HCT116 (cell line): ENCODE data around the gene OPN5. TPM values are rescaled to one million over a fixed set of nuclear protein-coding genes. Genes with fewer than 3 reads are reported as not detected.

Experiments
- ATAC-seq: fragments of 200-7000 bp; cut with Tn5 transposase; 2 replicates; pipeline ENCODE4 v1.9.1; 2020; ENCODE audit warnings: mild to moderate bottlenecking, moderate library complexity
- BruUV-seq: library from RNA; stranded (reverse); fragments of 400-500 nt; replicated peaks from 2 replicates; lab custom pipeline; 2021; lab: Mats Ljungman, UMichigan
- CTCF ChIA-PET: fragments of 300-600 bp; sonication (Branson Sonifier 250); formaldehyde crosslinking; loops from one replicate; lab custom pipeline; 2021; ENCODE audit warnings: antibody characterized with exemption; lab: Charles Lee
- POLR2A ChIA-PET: fragments of 300-600, 350-600 bp; sonication (Branson Sonifier 250); formaldehyde crosslinking; loops from one replicate; lab custom pipeline; 2021; ENCODE audit warnings: antibody characterized with exemption; lab: Charles Lee
- RAD21 ChIA-PET, 2 experiments: fragments of 300-600 bp; sonication (Branson Sonifier 250); formaldehyde crosslinking; loops; one replicate each; lab custom pipeline; 2023; ENCODE audit warnings: low total read pairs in 2 of 2; ENCODE audit not compliant: uncharacterized antibody in 2 of 2, unreplicated experiment in 2 of 2, low non-redundant PET in 1 of 2; lab: Charles Lee
- DNase-seq: peaks from one replicate; pipeline ENCODE4 v3.0.0-alpha.2; 2010; ENCODE audit warnings: low read depth, low spot score
- H2AFZ ChIP-seq: fragments of 200-600 bp; shearing (Covaris generic), sonication (generic); 2 replicates; pipeline ENCODE4 v1.6.1; 2017; ENCODE audit warnings: low read depth, mixed run types, mixed read lengths, antibody characterized with exemption, low read length; ENCODE audit not compliant: poor library complexity, severe bottlenecking
- H3K27ac ChIP-seq: 2 replicates; pipeline ENCODE4 v1.5.1; 2012; ENCODE audit warnings: low read depth, low read length
- H3K27me3 ChIP-seq: fragments of 200-600 bp; sonication (generic); 2 replicates; pipeline ENCODE4 v1.6.1; 2016; ENCODE audit warnings: mixed run types, low read length, mixed read lengths; ENCODE audit not compliant: insufficient read depth
- H3K36me3 ChIP-seq, 2 experiments: fragments of 200-500 bp in 1 of 2; fragments of 200-600 bp in 1 of 2; sonication (Bioruptor generic) in 1 of 2; sonication (generic) in 1 of 2; 2 replicates each; pipeline versions ENCODE4 v1.5.1 to v1.6.1; 2014 to 2016; ENCODE audit warnings: low read length in 2 of 2, inconsistent platforms in 1 of 2, mixed read lengths in 1 of 2, mixed run types in 1 of 2; ENCODE audit not compliant: insufficient read depth in 2 of 2, control insufficient read depth in 1 of 2
- H3K4me1 ChIP-seq, 2 experiments: fragments of 200-600 bp in 1 of 2; sonication (generic) in 1 of 2; 2 replicates each; pipeline versions ENCODE4 v1.5.1 to v1.6.1; 2012 to 2017; ENCODE audit warnings: low read length in 2 of 2, inconsistent platforms in 1 of 2, mild to moderate bottlenecking in 1 of 2, mixed read lengths in 1 of 2, mixed run types in 1 of 2, moderate library complexity in 1 of 2; ENCODE audit not compliant: insufficient read depth in 2 of 2, control insufficient read depth in 1 of 2
- H3K4me2 ChIP-seq: fragments of 200-600 bp; sonication (generic); 2 replicates; pipeline ENCODE4 v1.6.1; 2017; ENCODE audit warnings: mixed run types, low read length, mixed read lengths
- H3K4me3 ChIP-seq, 2 experiments: fragments of 200-600 bp in 1 of 2; sonication (generic) in 1 of 2; replicated peaks in 1 of 2; 2 replicates each; pipeline ENCODE4 v1.5.1; 2011 to 2016; ENCODE audit warnings: low read length in 2 of 2, control low read depth in 1 of 2, low read depth in 1 of 2, mild to moderate bottlenecking in 1 of 2, mixed read lengths in 1 of 2, mixed run types in 1 of 2
- H3K79me2 ChIP-seq: fragments of 200-600 bp; sonication (generic); 2 replicates; pipeline ENCODE4 v1.6.1; 2017; ENCODE audit warnings: mild to moderate bottlenecking, mixed run types, low read length, moderate library complexity, mixed read lengths; ENCODE audit not compliant: insufficient read depth
- H3K9ac ChIP-seq: fragments of 200-600 bp; sonication (generic); 2 replicates; pipeline ENCODE4 v1.6.1; 2016; ENCODE audit warnings: low read length, mixed read lengths
- H3K9me2 ChIP-seq: fragments of 200-600 bp; sonication (generic), shearing (Covaris generic); 2 replicates; pipeline ENCODE4 v1.6.1; 2017; ENCODE audit warnings: mixed run types, mild to moderate bottlenecking, moderate library complexity; ENCODE audit not compliant: insufficient read depth
- H3K9me3 ChIP-seq, 2 experiments: fragments of 200-500 bp in 1 of 2; fragments of 200-600 bp in 1 of 2; sonication (Bioruptor generic) in 1 of 2; sonication (generic) in 1 of 2; 2 replicates each; pipeline ENCODE4 v1.6.1; 2014 to 2017; ENCODE audit warnings: low read length in 2 of 2, mixed read lengths in 2 of 2, inconsistent platforms in 1 of 2, low read depth in 1 of 2, mild to moderate bottlenecking in 1 of 2, mixed run types in 1 of 2, moderate library complexity in 1 of 2; ENCODE audit not compliant: control insufficient read depth in 1 of 2, insufficient read depth in 1 of 2
- H4K20me1 ChIP-seq: fragments of 200-600 bp; sonication (generic), shearing (Covaris generic); 2 replicates; pipeline ENCODE4 v1.6.1; 2017; ENCODE audit warnings: mixed run types, mild to moderate bottlenecking, moderate library complexity; ENCODE audit not compliant: insufficient read depth
- EGR1 ChIP-seq: IDR thresholded peaks from 2 replicates; pipeline ENCODE4 v1.6.1; 2012; ENCODE audit warnings: low read depth
- ELF1 ChIP-seq: IDR thresholded peaks from 2 replicates; pipeline ENCODE4 v1.6.1; 2012; ENCODE audit warnings: low read depth, borderline replicate concordance
- EZH2 ChIP-seq: fragments of 200-600 bp; sonication (generic); IDR thresholded peaks from 2 replicates; pipeline ENCODE4 v1.6.1; 2017; ENCODE audit warnings: antibody characterized with exemption, mixed run types
- EZH2phosphoT487 ChIP-seq: fragments of 200-600 bp; IDR thresholded peaks from 2 replicates; pipeline ENCODE4 v1.6.1; 2018; ENCODE audit warnings: antibody characterized with exemption, borderline replicate concordance
- FOSL1 ChIP-seq: IDR thresholded peaks from 2 replicates; pipeline ENCODE4 v1.6.1; 2012; ENCODE audit warnings: low read depth
- JUND ChIP-seq: IDR thresholded peaks from 2 replicates; pipeline ENCODE4 v1.6.1; 2012
- POLR2A ChIP-seq: IDR thresholded peaks from 2 replicates; pipeline ENCODE4 v1.7.0; 2011; ENCODE audit warnings: borderline replicate concordance; ENCODE audit not compliant: insufficient read depth, insufficient read length; ENCODE audit errors: extremely low read depth
- RAD21 ChIP-seq: IDR thresholded peaks from 2 replicates; pipeline ENCODE4 v1.6.1; 2012; ENCODE audit warnings: low read depth, mild to moderate bottlenecking
- SIN3A ChIP-seq: IDR thresholded peaks from 2 replicates; pipeline ENCODE4 v1.6.1; 2012; ENCODE audit warnings: low read depth
- SP1 ChIP-seq: IDR thresholded peaks from 2 replicates; pipeline ENCODE4 v1.6.1; 2012; ENCODE audit warnings: low read depth
- SRF ChIP-seq: IDR thresholded peaks from 2 replicates; pipeline ENCODE4 v1.6.1; 2012; ENCODE audit warnings: low read depth
- TCF7L2 ChIP-seq: IDR thresholded peaks from 2 replicates; pipeline ENCODE4 v1.7.0; 2011; ENCODE audit warnings: borderline replicate concordance, inconsistent platforms; ENCODE audit not compliant: insufficient read depth, insufficient read length; ENCODE audit errors: extremely low read depth
- ZFX ChIP-seq: fragments of 450-650 bp; IDR thresholded peaks from 2 replicates; pipeline ENCODE4 v1.6.1; 2017
- ZNF274 ChIP-seq: fragments of 200-500 bp; sonication (Bioruptor generic); IDR thresholded peaks from 2 replicates; pipeline ENCODE4 v1.6.1; 2014; ENCODE audit warnings: mild to moderate bottlenecking, low read depth, low read length, inconsistent platforms
- intact Hi-C: fragments of 100-400 bp; cut with micrococcal nuclease; formaldehyde crosslinking; loops from 2 replicates; pipeline ENCODE4 v1.10.0; 2022
- total RNA-seq: library from RNA; stranded (reverse); gene quantifications from one replicate; pipeline ENCODE4 v1.2.1, GENCODE V29; 2021; ENCODE audit not compliant: unreplicated experiment
- TF ChIP-seq, protein P1 (sequence below): IDR thresholded peaks from 2 replicates; pipeline ENCODE4 v1.6.1; 2012
- TF ChIP-seq, protein P2 (sequence below), 3 experiments: fragments of 200-600 bp in 1 of 3; sonication (generic) in 1 of 3; IDR thresholded peaks in 2 of 3; conservative IDR thresholded peaks in 1 of 3; 2 replicates each; pipeline ENCODE4 v1.5.1; 2012 to 2017; ENCODE audit warnings: low read depth in 2 of 3, low read length in 2 of 3, antibody characterized with exemption in 1 of 3, borderline replicate concordance in 1 of 3, control low read depth in 1 of 3, mild to moderate bottlenecking in 1 of 3, mixed read lengths in 1 of 3, mixed run types in 1 of 3, moderate library complexity in 1 of 3; ENCODE audit not compliant: insufficient read depth in 1 of 3
- TF ChIP-seq, protein P3 (sequence below): IDR thresholded peaks from 2 replicates; pipeline ENCODE4 v1.6.1; 2012
- TF ChIP-seq, protein P4 (sequence below): IDR thresholded peaks from 2 replicates; pipeline ENCODE4 v1.6.1; 2012; ENCODE audit warnings: low read depth

Gene OPN5
- total RNA-seq, 1 experiment from 2014 or later: not detected

DNA sequence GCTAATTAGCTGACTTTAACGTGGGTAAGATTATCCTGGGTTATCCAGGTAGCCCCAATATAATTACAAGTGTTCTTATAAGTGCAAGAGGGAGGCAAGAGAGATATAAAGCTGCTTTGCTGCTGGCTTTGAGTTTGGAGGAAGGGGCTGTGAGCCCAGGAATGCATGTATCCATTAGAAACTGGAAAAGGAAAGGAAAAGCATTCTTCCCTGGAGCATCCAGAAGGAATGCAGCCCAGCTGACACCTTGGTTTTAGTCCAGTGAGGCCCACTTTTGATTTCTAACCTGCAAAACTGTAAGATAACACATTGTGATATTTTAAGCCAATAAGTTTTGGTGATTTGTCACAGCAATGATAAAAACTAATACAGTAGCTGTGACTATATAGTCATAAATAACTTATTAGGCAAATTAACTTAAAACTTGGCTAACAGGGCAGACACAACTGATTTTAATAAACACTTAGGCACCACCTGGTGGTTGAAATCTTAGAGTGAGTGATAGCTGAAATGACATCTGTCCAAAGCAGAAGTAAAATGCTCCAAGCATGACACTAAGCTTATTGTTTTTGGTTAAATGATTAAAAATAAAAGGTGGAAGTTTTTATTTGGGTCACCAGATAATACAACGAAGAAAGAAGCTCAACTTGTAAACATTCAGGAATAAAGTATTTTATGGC lies 47.8 kb upstream of the OPN5 start:
- Histone ChIP-seq H3K4me2 (no peak overlapping the region), H3K27me3 (no peaks in the 10 kb centered on the region), H3K27ac (no peak overlapping the region), H3K36me3 (no peaks in the 10 kb centered on the region), H3K9ac (no peak overlapping the region), H3K4me3 (no peak overlapping the region), H3K9me3 (no peaks in the 10 kb centered on the region), H2AFZ (peak overlapping the region; percentile 29), H3K4me1 (peaks cover 0 to 6% of the 10 kb centered on the region in 2 experiments; a peak in 1 of 4 replicates), H3K9me2 (no peaks in the 10 kb centered on the region), H4K20me1 (no peaks in the 10 kb centered on the region), H3K79me2 (no peaks in the 10 kb centered on the region)
- DNase-seq (peak; percentile 26), ATAC-seq (peak; percentile 69; the same call in 1 of the 2 replicates)
- ChIA-PET RAD21 (interaction anchor here (0.6 to 1.9 kb wide), 5 partner anchors 44 to 345 kb away, joined by 3 to 9 read pairs (median 3); no protein-coding TSS in a partner anchor), POLR2A (interaction anchor here (1.4 kb wide), 1 partner anchor 102 kb away, joined by 4 read pairs; no protein-coding TSS in a partner anchor), CTCF (interaction anchor here (0.8 to 2.1 kb wide), 7 partner anchors 44 to 319 kb away, joined by 3 to 70 read pairs (median 5); no protein-coding TSS in a partner anchor)
- BruUV-seq: no TSS peak
- intact Hi-C loops: loop anchor here (1.0 kb wide), 2 partner anchors 103 to 320 kb away; no protein-coding TSS in a partner anchor
- TF ChIP-seq ZFX (no peak), EGR1 (no peak), SIN3A (no peak), TCF7L2 (no peak), RAD21 (peak; percentile 76), EZH2 (no peak), FOSL1 (no peak), ELF1 (no peak), POLR2A (no peak), SRF (no peak), SP1 (no peak), ZNF274 (no peak), EZH2phosphoT487 (no peak), JUND (no peak)
- TF ChIP-seq, protein P1, sequence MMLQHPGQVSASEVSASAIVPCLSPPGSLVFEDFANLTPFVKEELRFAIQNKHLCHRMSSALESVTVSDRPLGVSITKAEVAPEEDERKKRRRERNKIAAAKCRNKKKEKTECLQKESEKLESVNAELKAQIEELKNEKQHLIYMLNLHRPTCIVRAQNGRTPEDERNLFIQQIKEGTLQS: no peak
- TF ChIP-seq, protein P2, sequence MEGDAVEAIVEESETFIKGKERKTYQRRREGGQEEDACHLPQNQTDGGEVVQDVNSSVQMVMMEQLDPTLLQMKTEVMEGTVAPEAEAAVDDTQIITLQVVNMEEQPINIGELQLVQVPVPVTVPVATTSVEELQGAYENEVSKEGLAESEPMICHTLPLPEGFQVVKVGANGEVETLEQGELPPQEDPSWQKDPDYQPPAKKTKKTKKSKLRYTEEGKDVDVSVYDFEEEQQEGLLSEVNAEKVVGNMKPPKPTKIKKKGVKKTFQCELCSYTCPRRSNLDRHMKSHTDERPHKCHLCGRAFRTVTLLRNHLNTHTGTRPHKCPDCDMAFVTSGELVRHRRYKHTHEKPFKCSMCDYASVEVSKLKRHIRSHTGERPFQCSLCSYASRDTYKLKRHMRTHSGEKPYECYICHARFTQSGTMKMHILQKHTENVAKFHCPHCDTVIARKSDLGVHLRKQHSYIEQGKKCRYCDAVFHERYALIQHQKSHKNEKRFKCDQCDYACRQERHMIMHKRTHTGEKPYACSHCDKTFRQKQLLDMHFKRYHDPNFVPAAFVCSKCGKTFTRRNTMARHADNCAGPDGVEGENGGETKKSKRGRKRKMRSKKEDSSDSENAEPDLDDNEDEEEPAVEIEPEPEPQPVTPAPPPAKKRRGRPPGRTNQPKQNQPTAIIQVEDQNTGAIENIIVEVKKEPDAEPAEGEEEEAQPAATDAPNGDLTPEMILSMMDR (IDR thresholded peaks at IDR 0.05 in 2 of 3, conservative IDR thresholded peaks at IDR 0.05 in 1 of 3; ENCODE audit: borderline replicate concordance in 1 of 3, insufficient read depth in 1 of 3, low read depth in 2 of 3, low read length in 2 of 3): peak; percentile 31 to 68 (median 58); a peak in 4 of 6 replicates
- TF ChIP-seq, protein P3, sequence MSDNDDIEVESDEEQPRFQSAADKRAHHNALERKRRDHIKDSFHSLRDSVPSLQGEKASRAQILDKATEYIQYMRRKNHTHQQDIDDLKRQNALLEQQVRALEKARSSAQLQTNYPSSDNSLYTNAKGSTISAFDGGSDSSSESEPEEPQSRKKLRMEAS: no peak
- TF ChIP-seq, protein P4, sequence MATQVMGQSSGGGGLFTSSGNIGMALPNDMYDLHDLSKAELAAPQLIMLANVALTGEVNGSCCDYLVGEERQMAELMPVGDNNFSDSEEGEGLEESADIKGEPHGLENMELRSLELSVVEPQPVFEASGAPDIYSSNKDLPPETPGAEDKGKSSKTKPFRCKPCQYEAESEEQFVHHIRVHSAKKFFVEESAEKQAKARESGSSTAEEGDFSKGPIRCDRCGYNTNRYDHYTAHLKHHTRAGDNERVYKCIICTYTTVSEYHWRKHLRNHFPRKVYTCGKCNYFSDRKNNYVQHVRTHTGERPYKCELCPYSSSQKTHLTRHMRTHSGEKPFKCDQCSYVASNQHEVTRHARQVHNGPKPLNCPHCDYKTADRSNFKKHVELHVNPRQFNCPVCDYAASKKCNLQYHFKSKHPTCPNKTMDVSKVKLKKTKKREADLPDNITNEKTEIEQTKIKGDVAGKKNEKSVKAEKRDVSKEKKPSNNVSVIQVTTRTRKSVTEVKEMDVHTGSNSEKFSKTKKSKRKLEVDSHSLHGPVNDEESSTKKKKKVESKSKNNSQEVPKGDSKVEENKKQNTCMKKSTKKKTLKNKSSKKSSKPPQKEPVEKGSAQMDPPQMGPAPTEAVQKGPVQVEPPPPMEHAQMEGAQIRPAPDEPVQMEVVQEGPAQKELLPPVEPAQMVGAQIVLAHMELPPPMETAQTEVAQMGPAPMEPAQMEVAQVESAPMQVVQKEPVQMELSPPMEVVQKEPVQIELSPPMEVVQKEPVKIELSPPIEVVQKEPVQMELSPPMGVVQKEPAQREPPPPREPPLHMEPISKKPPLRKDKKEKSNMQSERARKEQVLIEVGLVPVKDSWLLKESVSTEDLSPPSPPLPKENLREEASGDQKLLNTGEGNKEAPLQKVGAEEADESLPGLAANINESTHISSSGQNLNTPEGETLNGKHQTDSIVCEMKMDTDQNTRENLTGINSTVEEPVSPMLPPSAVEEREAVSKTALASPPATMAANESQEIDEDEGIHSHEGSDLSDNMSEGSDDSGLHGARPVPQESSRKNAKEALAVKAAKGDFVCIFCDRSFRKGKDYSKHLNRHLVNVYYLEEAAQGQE: no peak
